ENCODE measurements around the gene TRMT2B. TPM values are rescaled to one million over a fixed set of nuclear protein-coding genes. Genes with fewer than 3 reads are reported as not detected.
"Not testable (repeated sequence)": the region's sequence is repeated elsewhere in the genome, so short reads cannot be mapped to it uniquely, and the experiment has no call there.

The TRMT2B gene
- total RNA-seq, 2 donors from 2014 or later, result 8.3 to 9.6 TPM

GRCh38 chrX:101062176-101062575, 10.3 kb upstream of the TRMT2B start:
- ATAC-seq (no peak), DNase-seq (no peak)
- Histone ChIP-seq H3K4me1 (no peaks in the 10 kb centered on the region), H3K9me3 (no peaks in the 10 kb centered on the region), H3K4me3 (no peak overlapping the region), H3K27me3 (no peaks in the 10 kb centered on the region), H3K27ac (no peak overlapping the region), H3K36me3 (replicated peaks in 1 of 2; ENCODE audit: insufficient read depth in 1 of 2, low read depth in 2 of 2) (no peaks in the 10 kb centered on the region)
- intact Hi-C loops (cut with DNase I), result no loop called here
- no peak for TF ChIP-seq CTCF (IDR thresholded peaks at IDR 0.05)
- no peak for TF ChIP-seq POLR2A (IDR thresholded peaks at IDR 0.05)

- ATAC-seq (no peak), DNase-seq (no peak)
- H3K4me3 ChIP-seq, result no peak overlapping the region
- no peaks in the 10 kb centered on the region for H3K27me3 ChIP-seq
- H3K27ac ChIP-seq, result no peak overlapping the region
- intact Hi-C loops (cut with DNase I), result no loop called here
- H3K4me1 ChIP-seq, result no peaks in the 10 kb centered on the region
- no peak for TF ChIP-seq POLR2A (IDR thresholded peaks at IDR 0.05)
- no peak for TF ChIP-seq CTCF (IDR thresholded peaks at IDR 0.05)
- 66 to 71% methylated on average over 2 to 3 of the region's 3 CpGs for WGBS, 2 donors
- no peaks in the 10 kb centered on the region for H3K9me3 ChIP-seq
- H3K36me3 ChIP-seq (replicated peaks in 1 of 2; ENCODE audit: insufficient read depth in 1 of 2, low read depth in 2 of 2), result no peaks in the 10 kb centered on the region
These were observed 5.3 kb upstream of the TRMT2B start for GRCh38 chrX:101057093-101057714.

GRCh38 chrX:101056551-101056950, 4.6 kb upstream of the TRMT2B start:
- ATAC-seq; DNase-seq; H3K36me3 ChIP-seq (replicated peaks in 1 of 2; ENCODE audit: insufficient read depth in 1 of 2, low read depth in 2 of 2); intact Hi-C loops (cut with DNase I); H3K9me3 ChIP-seq; H3K27ac ChIP-seq; H3K4me1 ChIP-seq; H3K4me3 ChIP-seq; H3K27me3 ChIP-seq: not testable (repeated sequence)
- 60 to 76% methylated on average over 3 to 4 of the region's 4 CpGs for WGBS, 2 donors

DNA sequence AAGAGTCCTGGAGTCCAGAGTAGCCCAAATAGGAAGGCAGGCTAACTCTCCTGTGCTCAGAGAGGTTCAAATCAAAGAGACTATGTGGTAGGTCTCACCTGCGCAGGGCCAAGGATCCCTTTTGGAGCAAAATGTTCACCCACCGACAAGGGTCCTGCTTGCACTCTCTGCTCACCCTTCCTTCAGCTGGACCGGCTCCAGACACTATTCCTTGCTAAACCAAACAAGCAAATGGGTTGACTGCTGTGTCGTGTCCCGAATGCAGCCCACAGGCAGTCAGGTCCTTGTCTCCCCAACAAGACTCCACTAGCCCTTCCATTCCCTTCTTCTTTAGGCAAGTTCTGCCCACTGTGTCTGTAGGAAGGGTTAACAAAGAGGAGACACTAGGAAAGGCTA, 760 bp downstream of the TRMT2B start:
- TF ChIP-seq POLR2A (IDR thresholded peaks at IDR 0.05) (no peak), CTCF (IDR thresholded peaks at IDR 0.05) (no peak)
- ATAC-seq, result no peak
- no peaks in the 10 kb centered on the region for H3K4me1 ChIP-seq
- no peak for DNase-seq
- no peaks in the 10 kb centered on the region for H3K9me3 ChIP-seq
- intact Hi-C loops (cut with DNase I), result no loop called here
- no peaks in the 10 kb centered on the region for H3K36me3 ChIP-seq (replicated peaks in 1 of 2; ENCODE audit: insufficient read depth in 1 of 2, low read depth in 2 of 2)
- H3K27ac ChIP-seq, result peak overlapping the region; percentile 78 to 94 (median 88)
- H3K27me3 ChIP-seq, result no peaks in the 10 kb centered on the region
- peak overlapping the region; percentile 17 to 31 for H3K4me3 ChIP-seq
- WGBS, 2 donors, result 4 to 5% methylated on average over 3 to 5 of the region's 5 CpGs

- ATAC-seq (no peak), DNase-seq (no peak)
- Histone ChIP-seq H3K27me3 (no peaks in the 10 kb centered on the region), H3K27ac (no peak overlapping the region), H3K36me3 (replicated peaks in 1 of 2; ENCODE audit: insufficient read depth in 1 of 2, low read depth in 2 of 2) (no peaks in the 10 kb centered on the region), H3K4me3 (no peak overlapping the region), H3K4me1 (no peaks in the 10 kb centered on the region), H3K9me3 (no peaks in the 10 kb centered on the region)
- 89 to 91% methylated on average over 3 to 4 of the region's 4 CpGs for WGBS, 2 donors
- TF ChIP-seq POLR2A (IDR thresholded peaks at IDR 0.05) (no peak), CTCF (IDR thresholded peaks at IDR 0.05) (no peak)
- intact Hi-C loops (cut with DNase I), result no loop called here
These were observed 11.7 kb downstream of the TRMT2B start for GRCh38 chrX:101040197-101040596.
